ENCODE measurements around the gene GPER1.

DNA sequence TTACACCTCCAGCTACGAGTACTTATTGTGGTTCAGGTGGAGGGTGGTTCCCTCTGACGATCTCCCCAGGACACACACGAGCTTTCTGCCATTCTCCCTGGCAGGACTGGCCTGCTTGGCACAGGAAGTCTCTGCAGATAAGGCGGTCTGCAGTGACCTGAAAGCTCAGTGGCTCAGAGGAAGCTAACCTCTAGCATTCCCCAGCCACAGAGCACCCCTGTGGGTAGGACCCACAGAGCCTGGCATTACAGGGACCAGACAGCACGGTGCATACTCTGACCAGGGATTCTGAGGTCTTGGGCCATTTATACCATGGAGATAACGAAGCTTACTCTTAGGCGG lies 45.5 kb upstream of the GPER1 start:
- TF ChIP-seq, protein P1, sequence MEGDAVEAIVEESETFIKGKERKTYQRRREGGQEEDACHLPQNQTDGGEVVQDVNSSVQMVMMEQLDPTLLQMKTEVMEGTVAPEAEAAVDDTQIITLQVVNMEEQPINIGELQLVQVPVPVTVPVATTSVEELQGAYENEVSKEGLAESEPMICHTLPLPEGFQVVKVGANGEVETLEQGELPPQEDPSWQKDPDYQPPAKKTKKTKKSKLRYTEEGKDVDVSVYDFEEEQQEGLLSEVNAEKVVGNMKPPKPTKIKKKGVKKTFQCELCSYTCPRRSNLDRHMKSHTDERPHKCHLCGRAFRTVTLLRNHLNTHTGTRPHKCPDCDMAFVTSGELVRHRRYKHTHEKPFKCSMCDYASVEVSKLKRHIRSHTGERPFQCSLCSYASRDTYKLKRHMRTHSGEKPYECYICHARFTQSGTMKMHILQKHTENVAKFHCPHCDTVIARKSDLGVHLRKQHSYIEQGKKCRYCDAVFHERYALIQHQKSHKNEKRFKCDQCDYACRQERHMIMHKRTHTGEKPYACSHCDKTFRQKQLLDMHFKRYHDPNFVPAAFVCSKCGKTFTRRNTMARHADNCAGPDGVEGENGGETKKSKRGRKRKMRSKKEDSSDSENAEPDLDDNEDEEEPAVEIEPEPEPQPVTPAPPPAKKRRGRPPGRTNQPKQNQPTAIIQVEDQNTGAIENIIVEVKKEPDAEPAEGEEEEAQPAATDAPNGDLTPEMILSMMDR (IDR thresholded peaks at IDR 0.05) = no peak
- TF ChIP-seq POLR2AphosphoS5 (IDR thresholded peaks at IDR 0.05; ENCODE audit: low read depth, low read length) = no peak

All from Panc1 (cell line).